Raji (cell line): ENCODE results near the gene COL4A1.

ENCODE experiments used
- POLR2A ChIP-seq: IDR thresholded peaks from 2 replicates; pipeline ENCODE4 v1.6.1; 2011; ENCODE audit warnings: low read depth, low read length, control low read depth; ENCODE audit not compliant: insufficient read depth

The COL4A1 gene

DNA sequence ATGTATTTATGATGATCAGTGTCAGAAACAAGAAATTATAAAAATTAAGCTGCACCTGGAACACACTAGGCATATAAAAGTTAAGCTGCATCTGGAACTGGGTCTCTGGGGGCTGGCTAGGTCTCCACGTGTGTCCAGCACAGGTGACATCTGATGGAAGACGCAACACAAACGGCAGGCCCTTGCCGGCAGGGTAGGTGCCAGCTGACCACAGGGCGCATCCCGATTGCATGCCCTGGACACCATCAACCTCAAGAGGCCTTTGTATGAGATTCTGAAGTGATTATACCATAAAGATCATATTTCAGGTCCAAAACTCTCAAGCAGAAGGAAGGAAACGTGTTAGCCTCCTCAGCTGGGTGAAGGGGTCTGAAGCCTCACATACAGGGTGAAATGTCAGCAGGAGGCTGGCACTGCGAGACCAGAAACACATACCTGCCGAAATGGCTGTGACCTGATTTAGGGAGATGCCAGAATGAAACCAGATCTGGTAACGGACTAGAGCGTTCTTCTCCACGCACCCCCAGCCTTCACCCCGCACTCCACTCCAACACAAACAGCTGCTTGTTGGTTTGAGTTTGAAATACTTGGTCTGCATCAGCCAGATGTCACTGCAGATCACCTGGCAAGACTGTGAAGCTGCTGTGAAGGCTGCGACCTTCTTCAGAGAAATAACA is 37.3 kb downstream of the COL4A1 start:
- no peak for TF ChIP-seq POLR2A

DNA sequence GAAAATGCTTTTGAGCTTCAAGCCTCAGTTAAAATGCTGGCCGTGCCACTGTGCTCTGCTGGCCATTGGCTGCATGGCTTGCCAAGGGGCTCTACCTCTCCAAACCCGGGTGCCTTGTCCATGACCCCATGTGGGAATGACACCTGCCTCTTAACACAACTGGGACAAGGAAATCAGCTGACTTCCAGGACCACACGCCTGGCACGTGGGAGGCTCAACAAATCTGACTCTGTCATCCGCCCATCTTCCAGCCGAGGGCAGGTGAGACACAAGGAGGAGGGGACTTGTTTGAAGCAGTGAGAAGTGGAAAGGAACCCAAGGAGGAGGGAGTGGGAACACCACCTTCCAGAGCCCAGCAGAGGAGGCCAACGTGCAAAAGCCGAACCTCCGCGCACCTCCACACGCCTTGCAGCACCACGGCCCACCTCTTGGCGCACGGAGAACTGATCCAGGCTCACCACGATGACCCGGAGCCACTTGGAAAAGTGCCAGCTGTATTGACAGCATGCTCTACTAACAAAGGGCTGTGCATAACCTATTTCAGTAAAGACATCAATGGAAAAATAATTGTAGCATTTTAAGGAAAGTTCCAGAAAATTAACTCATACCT is 38.3 kb downstream of the COL4A1 start:
- TF ChIP-seq POLR2A: no peak

DNA sequence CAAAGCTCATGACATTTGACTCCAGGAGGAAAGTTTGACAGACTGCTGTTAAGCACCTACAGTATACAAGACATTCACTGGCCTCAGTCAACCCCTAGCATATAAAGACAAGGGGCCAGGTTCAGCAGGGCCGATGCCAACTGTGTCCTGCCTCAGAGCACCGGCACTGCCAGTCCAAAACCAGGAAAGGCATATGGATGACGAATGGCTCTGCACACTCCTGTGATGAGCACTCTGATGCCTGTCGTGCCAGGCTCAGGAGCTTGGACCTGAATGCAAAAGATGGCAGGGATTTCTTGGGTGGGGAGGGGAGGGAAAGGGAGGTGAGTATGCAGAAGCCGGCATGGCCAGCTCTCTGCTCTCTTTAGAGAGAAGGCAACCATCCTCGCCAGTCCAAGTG is 38.9 kb downstream of the COL4A1 start:
- no peak for TF ChIP-seq POLR2A

DNA sequence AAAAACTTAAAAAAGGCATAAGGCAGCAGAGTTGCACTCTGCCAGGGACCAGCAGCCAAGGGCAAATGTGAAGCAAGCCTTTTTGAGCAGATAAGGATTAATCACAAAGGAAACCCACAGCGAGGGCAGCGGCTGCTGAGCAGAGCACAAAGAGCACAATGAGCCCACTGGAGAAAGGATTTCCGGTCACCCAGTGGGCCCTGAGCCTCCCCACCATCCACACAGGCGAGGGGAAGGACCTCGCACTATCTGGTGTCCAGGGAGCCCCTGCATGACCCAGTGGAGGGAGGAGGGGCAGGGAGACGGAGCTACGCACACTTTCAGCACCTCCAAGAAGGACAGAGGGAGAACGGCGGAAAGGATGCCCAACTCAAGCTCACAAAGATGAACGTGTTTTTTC is 40.0 kb downstream of the COL4A1 start:
- TF ChIP-seq POLR2A: no peak

DNA sequence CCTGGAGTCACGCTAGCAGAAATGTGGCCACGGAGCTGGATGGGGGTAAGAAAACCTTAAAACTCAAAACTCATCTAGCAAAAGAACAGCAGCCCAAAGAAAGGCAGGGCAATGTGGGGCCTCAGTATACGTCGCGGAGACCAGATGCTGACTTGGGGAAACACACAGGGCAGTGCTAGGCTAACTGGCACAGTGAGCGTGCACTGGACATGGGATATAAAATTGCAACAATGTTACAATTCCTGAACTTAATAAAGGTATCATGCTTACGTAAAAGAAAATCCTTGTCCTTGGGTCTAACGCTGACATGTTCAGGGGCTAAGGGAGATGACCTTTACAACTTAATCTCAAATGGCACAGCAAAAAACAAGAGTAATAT is 40.5 kb downstream of the COL4A1 start:
- TF ChIP-seq POLR2A: no peak

DNA sequence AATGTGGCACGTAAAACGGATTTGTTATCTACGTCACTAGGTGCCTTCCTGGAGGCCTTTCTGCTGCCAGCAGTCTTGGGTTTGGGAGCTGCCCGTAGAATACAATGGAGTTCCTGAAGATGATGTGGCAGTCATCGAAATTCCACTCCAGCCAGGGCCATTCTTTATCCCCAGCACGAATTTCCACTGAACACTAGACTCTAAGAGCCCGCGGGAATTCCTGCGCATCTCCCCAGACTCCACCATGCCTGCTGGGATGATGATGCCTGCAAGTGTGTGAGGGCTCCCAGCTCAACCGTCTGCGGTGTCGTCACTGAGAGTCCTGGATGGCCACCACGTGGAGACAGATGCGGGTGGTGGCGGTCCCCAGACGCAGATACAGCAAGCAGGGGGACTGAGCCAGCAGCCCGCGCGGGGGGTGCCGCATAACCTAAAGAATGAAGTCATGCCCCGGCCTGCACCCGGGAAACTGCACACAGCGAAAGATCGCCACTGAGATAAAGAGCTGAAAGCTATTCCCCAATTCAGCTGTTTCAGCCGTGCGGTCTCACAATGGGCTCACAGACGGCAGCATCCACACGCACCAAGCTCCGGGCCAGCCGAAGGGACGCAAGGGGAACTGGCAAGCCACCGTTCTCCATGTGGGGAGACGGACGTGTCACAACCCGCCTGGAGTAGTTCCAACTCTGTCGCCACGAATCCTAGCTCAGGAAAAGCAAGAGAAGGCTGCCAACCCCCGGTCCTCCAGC is 41.1 kb downstream of the COL4A1 start:
- TF ChIP-seq POLR2A: no peak

DNA sequence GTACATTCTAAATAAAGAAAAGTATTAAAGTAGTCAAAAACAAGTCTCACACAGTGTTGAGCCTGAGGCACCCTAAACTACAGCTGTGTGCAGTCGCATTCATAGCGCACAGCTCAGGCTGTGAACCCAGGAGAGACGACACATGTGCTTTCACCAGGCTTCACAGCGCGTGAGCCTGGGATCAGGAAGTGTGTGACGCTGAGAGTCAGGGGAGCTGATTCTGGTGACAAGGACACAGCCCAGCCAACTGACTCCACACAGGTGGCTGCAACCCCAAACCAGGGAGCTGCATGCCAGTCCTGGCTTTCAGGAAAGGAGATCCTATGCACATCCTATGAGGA is 41.6 kb downstream of the COL4A1 start:
- no peak for TF ChIP-seq POLR2A

DNA sequence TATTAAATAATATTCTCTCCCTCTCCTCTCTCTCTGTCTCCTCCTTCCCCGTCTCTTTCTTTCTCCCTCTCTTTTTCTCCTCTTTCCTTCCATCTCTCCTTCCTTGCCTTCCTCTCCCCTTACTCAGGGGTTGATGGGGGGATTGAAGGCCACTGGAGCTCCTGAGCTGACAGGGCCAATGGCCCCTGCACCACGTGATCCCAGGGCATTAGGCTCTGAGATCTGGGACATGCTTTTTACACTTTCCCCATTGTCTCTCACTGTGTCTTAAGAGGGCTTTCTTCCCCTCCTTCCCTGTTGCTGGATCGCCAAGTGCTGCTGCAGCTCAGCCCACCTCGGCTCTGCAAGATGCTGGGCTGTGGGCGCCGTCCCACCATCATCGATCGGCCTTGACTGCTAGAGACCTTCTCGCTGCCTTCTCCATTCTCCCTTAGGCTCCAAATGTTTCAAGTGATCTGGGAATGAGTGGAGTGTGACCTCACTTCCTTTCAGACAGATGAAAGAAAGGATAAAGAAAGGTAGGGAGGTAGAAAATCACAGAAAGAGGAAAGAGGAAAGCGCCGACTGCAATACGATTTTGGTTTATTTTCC is 42.2 kb downstream of the COL4A1 start:
- no peak for TF ChIP-seq POLR2A

DNA sequence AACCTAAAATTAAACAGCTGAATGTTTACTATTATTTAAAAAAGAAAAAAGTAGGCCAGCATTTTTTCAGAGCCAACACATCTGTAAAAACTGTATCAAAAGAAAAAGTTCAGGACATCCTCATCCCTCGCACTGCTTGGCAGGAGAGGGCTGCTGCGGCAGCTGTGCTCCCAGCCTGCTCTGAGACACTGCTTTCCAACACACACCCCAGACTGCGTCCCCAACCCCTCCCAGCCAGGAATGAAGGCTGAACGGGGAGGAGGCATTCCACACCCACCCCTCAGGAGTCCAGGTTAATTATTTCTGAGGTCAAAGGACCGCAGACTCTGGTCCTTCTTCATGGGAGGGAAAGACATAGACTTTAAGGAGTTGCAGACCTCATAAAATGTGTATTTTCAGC is 43.1 kb downstream of the COL4A1 start:
- TF ChIP-seq POLR2A: no peak

DNA sequence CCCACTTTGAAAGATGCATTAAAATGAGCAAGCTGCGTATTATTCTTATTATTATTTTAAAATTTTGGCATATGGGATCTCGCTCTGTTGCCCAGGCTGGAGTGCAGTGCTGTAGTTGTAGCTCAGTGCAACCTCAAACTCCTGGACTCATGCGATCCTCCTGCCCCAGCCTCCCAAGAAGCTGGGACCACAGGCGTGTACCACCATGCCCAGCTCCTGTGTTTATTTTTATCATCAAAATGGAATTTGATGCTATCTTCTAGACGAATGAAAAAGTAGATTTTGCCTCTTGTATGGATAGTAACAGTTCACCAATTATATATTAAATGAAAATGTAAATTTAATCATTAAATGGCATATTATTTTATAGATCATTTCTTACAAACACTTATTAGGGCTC is 43.6 kb downstream of the COL4A1 start:
- no peak for TF ChIP-seq POLR2A

DNA sequence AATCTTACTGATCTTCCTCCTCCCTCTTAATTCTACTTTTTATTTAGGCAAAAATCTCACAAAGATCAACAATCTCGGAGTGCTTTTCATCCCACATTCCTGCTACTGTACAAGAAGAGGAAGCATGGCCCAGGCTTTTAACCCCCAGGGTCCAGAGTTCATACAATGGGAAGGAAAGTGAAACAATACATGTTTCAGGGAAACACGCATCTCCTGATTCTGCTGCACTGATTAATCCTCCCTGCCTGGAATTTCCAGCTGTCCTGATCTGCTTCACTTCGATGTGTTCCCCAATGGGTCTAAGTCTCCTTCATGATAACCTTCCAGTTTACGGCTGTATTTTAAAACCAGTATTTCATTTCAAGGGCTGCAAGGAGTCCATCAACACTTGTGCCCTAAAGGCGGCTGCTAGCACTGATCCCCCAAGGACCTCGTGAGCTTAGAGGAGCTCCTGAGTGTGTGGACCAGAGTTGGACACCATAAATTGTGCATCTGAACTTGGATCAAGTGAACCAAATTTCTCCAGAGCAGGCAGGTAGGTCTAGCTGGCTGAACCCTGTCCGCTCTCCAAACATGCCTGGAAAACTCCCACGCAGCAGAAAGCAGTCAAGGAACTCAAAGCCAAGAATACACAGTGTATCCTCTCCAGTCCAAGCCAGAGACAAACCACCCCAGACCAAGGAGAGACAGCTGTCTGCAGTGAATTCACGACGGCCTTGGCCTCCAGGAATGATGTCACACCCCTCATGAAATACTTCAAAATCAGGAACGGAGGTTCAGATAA is 44.3 kb downstream of the COL4A1 start:
- TF ChIP-seq POLR2A: no peak

DNA sequence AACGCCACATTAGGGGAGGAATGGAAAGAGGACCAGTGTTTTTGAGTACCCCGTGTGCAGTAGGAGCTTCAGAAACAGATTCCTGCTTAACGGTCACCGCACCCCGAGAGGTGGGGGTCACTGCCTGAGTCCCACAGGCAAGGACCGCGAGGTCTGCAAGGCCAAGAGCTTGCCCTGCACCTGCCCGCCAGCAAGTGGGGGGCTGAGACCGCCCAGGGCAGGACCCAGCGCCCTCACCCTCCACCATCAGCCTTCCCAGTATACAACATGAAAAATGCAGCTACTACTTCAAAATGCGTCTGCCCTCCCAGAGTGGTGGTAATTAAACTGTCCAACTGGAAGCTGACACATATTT is 44.9 kb downstream of the COL4A1 start:
- no peak for TF ChIP-seq POLR2A

DNA sequence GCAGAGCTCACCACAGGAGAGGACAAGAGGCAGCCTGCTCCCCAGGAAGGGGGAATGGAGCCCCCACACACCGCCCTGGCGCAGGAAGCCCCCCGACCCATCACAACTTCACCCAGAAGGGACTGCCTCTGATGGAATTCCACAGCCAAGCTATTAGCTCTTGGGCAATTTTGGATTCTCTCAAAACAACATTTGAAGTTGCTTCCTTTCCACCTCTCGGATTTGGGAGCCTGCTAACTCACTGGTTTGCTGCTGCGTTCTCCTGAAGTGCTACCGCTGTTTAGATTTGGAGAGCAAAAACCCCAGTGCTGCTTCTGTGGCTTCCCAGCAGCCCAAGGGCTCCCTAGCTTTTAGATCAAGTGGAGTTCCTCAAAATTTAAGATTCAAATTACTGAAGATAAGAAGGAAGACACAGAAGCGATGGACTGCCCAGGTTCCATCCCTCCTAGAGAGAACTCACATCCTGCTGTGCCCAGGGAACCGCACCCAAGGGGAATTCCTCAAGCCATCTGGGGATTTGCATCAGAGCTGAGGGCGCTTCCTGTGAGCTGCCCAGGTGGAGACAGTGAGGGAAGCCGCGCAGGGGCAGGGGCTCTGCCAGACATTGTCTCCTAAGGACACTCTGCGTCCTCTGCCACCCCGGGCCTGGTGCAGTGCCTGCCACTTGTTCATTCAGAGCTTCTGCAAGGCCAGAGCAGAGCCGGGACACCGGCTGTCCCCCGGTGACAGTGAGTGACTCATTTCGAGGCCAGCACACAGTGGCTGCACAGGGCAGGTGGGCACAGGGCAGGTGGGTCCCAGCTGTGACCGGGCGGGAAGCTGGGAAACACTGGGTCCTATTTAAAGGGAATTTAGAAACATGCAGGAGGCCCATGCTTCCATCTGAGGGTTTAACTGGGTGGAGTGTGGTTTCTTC is 45.5 kb downstream of the COL4A1 start:
- no peak for TF ChIP-seq POLR2A

DNA sequence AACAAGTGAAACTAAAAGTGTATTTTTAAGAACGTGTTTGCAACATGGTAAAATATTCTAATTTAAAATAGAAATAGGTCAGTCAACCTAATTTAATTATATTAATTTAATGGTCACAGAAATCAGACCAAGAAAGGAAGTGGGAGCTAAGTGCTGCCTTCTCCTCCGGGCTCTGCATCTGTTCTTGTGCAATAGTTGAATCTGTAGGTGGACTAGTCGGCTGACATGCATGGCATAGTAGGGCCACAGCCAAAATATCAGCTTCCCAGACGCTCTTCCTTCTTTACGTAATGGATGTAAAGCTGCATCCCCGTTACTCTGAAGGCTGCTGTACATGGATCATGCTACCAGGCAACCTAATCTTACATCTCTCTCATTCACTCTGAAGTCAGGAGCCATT is 47.3 kb downstream of the COL4A1 start:
- TF ChIP-seq POLR2A: no peak
